Measurements from ENCODE around the gene SPRR2D. TPM values are rescaled to one million over a fixed set of nuclear protein-coding genes. Genes with fewer than 3 reads are reported as not detected.

The SPRR2D gene
- total RNA-seq, 1 donor from 2014 or later, result not detected

GRCh38 chr1:153000294-153000693 lies 40.6 kb downstream of the SPRR2D start:
- Mint-ChIP-seq H3K27me3 (ENCODE audit: low read depth) (peaks cover 1% of the 10 kb centered on the region), H3K9me3 (peaks cover 5% of the 10 kb centered on the region), H3K4me3 (no peak overlapping the region), H3K27ac (no peak overlapping the region), H3K4me1 (no peaks in the 10 kb centered on the region), H3K36me3 (no peaks in the 10 kb centered on the region)
- no peak for DNase-seq (ENCODE audit: low spot score in 2 of 2, unreplicated experiment in 2 of 2)
- TF ChIP-seq CTCF (IDR thresholded peaks at IDR 0.05; ENCODE audit: unreplicated experiment), result no peak

GRCh38 chr1:152999818-153000217 lies 41.1 kb downstream of the SPRR2D start:
- no peaks in the 10 kb centered on the region for H3K4me1 Mint-ChIP-seq
- H3K27me3 Mint-ChIP-seq (ENCODE audit: low read depth), result peaks cover 1% of the 10 kb centered on the region
- H3K36me3 Mint-ChIP-seq, result no peaks in the 10 kb centered on the region
- no peak overlapping the region for H3K4me3 Mint-ChIP-seq
- no peak for TF ChIP-seq CTCF (IDR thresholded peaks at IDR 0.05; ENCODE audit: unreplicated experiment)
- H3K9me3 Mint-ChIP-seq, result peaks cover 8% of the 10 kb centered on the region
- DNase-seq (ENCODE audit: low spot score in 2 of 2, unreplicated experiment in 2 of 2), result no peak
- no peak overlapping the region for H3K27ac Mint-ChIP-seq

- H3K36me3 Mint-ChIP-seq, result no peaks in the 10 kb centered on the region
- H3K4me3 Mint-ChIP-seq, result no peak overlapping the region
- DNase-seq (ENCODE audit: low spot score in 2 of 2, unreplicated experiment in 2 of 2), result no peak
- H3K4me1 Mint-ChIP-seq, result no peaks in the 10 kb centered on the region
- TF ChIP-seq CTCF (IDR thresholded peaks at IDR 0.05; ENCODE audit: unreplicated experiment), result no peak
- H3K9me3 Mint-ChIP-seq, result peaks cover 8% of the 10 kb centered on the region
- no peak overlapping the region for H3K27ac Mint-ChIP-seq
- H3K27me3 Mint-ChIP-seq (ENCODE audit: low read depth), result no peaks in the 10 kb centered on the region
Observed at GRCh38 chr1:152998476-152998875, 42.4 kb downstream of the SPRR2D start.

- DNase-seq (ENCODE audit: low spot score in 2 of 2, unreplicated experiment in 2 of 2), result no peak
- H3K9me3 Mint-ChIP-seq, result peaks cover 8% of the 10 kb centered on the region
- H3K36me3 Mint-ChIP-seq, result no peaks in the 10 kb centered on the region
- H3K27ac Mint-ChIP-seq, result no peak overlapping the region
- H3K4me3 Mint-ChIP-seq, result no peak overlapping the region
- no peaks in the 10 kb centered on the region for H3K27me3 Mint-ChIP-seq (ENCODE audit: low read depth)
- no peak for TF ChIP-seq CTCF (IDR thresholded peaks at IDR 0.05; ENCODE audit: unreplicated experiment)
- no peaks in the 10 kb centered on the region for H3K4me1 Mint-ChIP-seq
Observed at GRCh38 chr1:152997901-152998300, 43.0 kb downstream of the SPRR2D start.

GRCh38 chr1:152996633-152997400 lies 44.1 kb downstream of the SPRR2D start:
- H3K4me1 Mint-ChIP-seq, result no peaks in the 10 kb centered on the region
- no peaks in the 10 kb centered on the region for H3K36me3 Mint-ChIP-seq
- no peak overlapping the region for H3K4me3 Mint-ChIP-seq
- no peak overlapping the region for H3K27ac Mint-ChIP-seq
- no peak for DNase-seq (ENCODE audit: low spot score in 2 of 2, unreplicated experiment in 2 of 2)
- H3K27me3 Mint-ChIP-seq (ENCODE audit: low read depth), result no peaks in the 10 kb centered on the region
- H3K9me3 Mint-ChIP-seq, result peaks cover 8% of the 10 kb centered on the region
- TF ChIP-seq CTCF (IDR thresholded peaks at IDR 0.05; ENCODE audit: unreplicated experiment), result no peak

All from mesothelial cell of epicardium (in vitro differentiated cells).